CD4-positive, alpha-beta memory T cell (primary cell): ENCODE measurements around the gene FAM163B. TPM values are rescaled to one million over a fixed set of nuclear protein-coding genes. Genes with fewer than 3 reads are reported as not detected.

ENCODE experiments used
- CTCF ChIA-PET: fragments of 350-600 bp; sonication (Branson Sonifier 250); formaldehyde crosslinking; loops from one replicate; lab custom pipeline; 2021; ENCODE audit warnings: inconsistent platforms; ENCODE audit not compliant: partially characterized antibody; lab: Charles Lee
- POLR2A ChIA-PET: fragments of 350-600 bp; sonication (Branson Sonifier 250); formaldehyde crosslinking; loops from one replicate; lab custom pipeline; 2021; ENCODE audit not compliant: partially characterized antibody; lab: Charles Lee
- DNase-seq, 5 donors: peaks; one replicate each; pipeline versions ENCODE4 v3.0.0 to v3.0.0-alpha.2; 2020 to 2022; ENCODE audit warnings: mixed read lengths in 1 of 5
- H3K27ac ChIP-seq: one replicate; pipeline ENCODE4 v1.7.0; 2013; ENCODE audit warnings: low read depth, low read length
- H3K27me3 ChIP-seq: 2 replicates; pipeline ENCODE4 v1.7.0; 2013; ENCODE audit warnings: mild to moderate bottlenecking, low read length, moderate library complexity; ENCODE audit not compliant: insufficient read depth
- H3K36me3 ChIP-seq: 2 replicates; pipeline ENCODE4 v1.7.0; 2013; ENCODE audit warnings: mild to moderate bottlenecking, low read length, moderate library complexity; ENCODE audit not compliant: insufficient read depth
- H3K4me1 ChIP-seq: 2 replicates; pipeline ENCODE4 v1.7.0; 2013; ENCODE audit warnings: mild to moderate bottlenecking, low read length, moderate library complexity; ENCODE audit not compliant: insufficient read depth
- H3K4me3 ChIP-seq, 2 donors: one replicate each; pipeline ENCODE4 v1.7.0; 2013; ENCODE audit warnings: low read length in 2 of 2, mild to moderate bottlenecking in 1 of 2
- H3K9me3 ChIP-seq, 2 donors: one replicate each; pipeline ENCODE4 v1.7.0; 2013; ENCODE audit warnings: low read length in 2 of 2, control low read depth in 1 of 2; ENCODE audit not compliant: control insufficient read depth in 1 of 2
- H3K27ac Mint-ChIP-seq, 7 donors: one replicate each; pipeline ENCODE4 v1.8.0; 2020 to 2021; ENCODE audit warnings: mixed read lengths in 7 of 7, mild to moderate bottlenecking in 6 of 7, inconsistent platforms in 3 of 7, moderate library complexity in 3 of 7
- H3K27me3 Mint-ChIP-seq, 2 donors: one replicate each; pipeline ENCODE4 v1.8.0; 2020 to 2021; ENCODE audit warnings: mixed read lengths in 2 of 2
- H3K36me3 Mint-ChIP-seq, 2 donors: one replicate each; pipeline ENCODE4 v1.8.0; 2020 to 2021; ENCODE audit warnings: mixed read lengths in 2 of 2, inconsistent platforms in 1 of 2, mild to moderate bottlenecking in 1 of 2
- H3K4me1 Mint-ChIP-seq, 4 donors: one replicate each; pipeline ENCODE4 v1.8.0; 2020 to 2021; ENCODE audit warnings: mixed read lengths in 4 of 4, mild to moderate bottlenecking in 1 of 4
- H3K4me3 Mint-ChIP-seq, 8 donors: one replicate each; pipeline ENCODE4 v1.8.0; 2020 to 2021; ENCODE audit warnings: mixed read lengths in 8 of 8, mild to moderate bottlenecking in 7 of 8, moderate library complexity in 6 of 8, inconsistent platforms in 3 of 8
- H3K9me3 Mint-ChIP-seq, 8 donors: one replicate each; pipeline ENCODE4 v1.8.0; 2020 to 2021; ENCODE audit warnings: mixed read lengths in 8 of 8, mild to moderate bottlenecking in 5 of 8, inconsistent platforms in 3 of 8, moderate library complexity in 1 of 8
- intact Hi-C: fragments of 100-400 bp; cut with micrococcal nuclease; formaldehyde crosslinking; loops from one replicate; pipeline ENCODE4 v1.15.1; 2023
- polyA plus RNA-seq, 2 donors: library from polyadenylated mRNA; unstranded; fragments of 300-500 nt; fragmentation: Illumina TruSeq; gene quantifications; one replicate each; pipeline ENCODE4 v1.2.3, GENCODE V29; 2021
- total RNA-seq, 2 experiments: library from RNA; stranded (reverse); gene quantifications; one replicate each; pipeline ENCODE4 v1.2.3, GENCODE V29; 2021

Gene FAM163B
- total and polyA plus RNA-seq, 4 experiments from 2014 or later, result not detected

DNA sequence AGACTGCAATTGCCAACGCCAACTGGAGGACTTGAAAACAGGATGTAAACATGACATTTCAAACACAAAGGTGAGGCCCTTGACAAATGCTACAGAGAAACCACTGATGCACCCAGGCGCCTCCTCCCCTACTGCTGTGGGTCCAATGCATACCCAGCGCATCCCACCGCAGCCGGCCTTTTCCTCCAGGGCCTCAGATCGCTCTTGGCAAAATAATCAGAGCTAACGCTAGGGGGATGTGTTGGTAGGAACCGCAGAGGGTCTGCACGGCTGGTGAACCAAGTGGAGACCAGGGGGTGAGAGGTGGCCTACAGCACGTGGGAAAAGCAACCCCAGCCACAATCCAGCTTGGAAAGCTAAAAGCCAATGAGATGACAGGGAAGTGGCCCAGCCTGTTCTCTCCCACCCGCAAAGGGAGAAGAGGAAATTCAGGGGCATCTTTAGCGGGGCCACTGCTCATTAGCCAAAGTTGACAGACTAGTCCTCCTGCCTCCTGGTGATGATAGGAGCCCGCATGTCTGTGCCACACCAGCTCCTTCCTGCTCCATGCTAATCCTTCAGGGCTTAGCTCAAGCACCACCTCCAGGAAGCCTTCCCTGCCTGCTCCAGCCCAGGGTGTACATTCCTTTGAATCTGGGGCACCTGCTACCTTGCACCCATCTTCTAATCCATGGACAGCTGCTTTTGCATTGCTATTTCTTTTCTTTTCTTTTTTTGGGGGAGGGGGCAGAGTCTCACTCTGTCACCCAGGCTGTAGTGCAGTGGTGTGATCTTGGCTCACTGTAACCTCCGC, 5.9 kb downstream of the FAM163B start:
- Mint-ChIP-seq H3K4me3 (no peak overlapping the region), H3K36me3 (no peaks in the 10 kb centered on the region), H3K27ac (no peak overlapping the region), H3K9me3 (peaks cover 0 to 2% (median 0%) of the 10 kb centered on the region in 8 donors), H3K4me1 (peaks cover 0 to 1% (median 0%) of the 10 kb centered on the region in 4 donors), H3K27me3 (peaks cover 6 to 13% of the 10 kb centered on the region in 2 donors)
- DNase-seq, result no peak
- Histone ChIP-seq H3K9me3 (no peaks in the 10 kb centered on the region), H3K4me1 (no peaks in the 10 kb centered on the region), H3K27ac (no peak overlapping the region), H3K36me3 (no peaks in the 10 kb centered on the region), H3K4me3 (no peak overlapping the region), H3K27me3 (peaks cover 6% of the 10 kb centered on the region)
- intact Hi-C loops, result no loop called here
- ChIA-PET CTCF (interaction anchor here (0.9 to 1.4 kb wide), 3 partner anchors 13 to 179 kb away, joined by 3 to 4 read pairs (median 3); no protein-coding TSS in a partner anchor), POLR2A (no interaction called here)

- H3K36me3 Mint-ChIP-seq, result peaks cover under 1 to 4% of the 10 kb centered on the region in 2 donors
- no peaks in the 10 kb centered on the region for H3K36me3 ChIP-seq
- H3K27me3 Mint-ChIP-seq, result peaks cover 0 to 9% of the 10 kb centered on the region in 2 donors
- CTCF ChIA-PET, result interaction anchor here (0.6 to 1.4 kb wide), 3 partner anchors 12 to 180 kb away, joined by 3 to 4 read pairs (median 3); no protein-coding TSS in a partner anchor
- DNase-seq, result no peak
- intact Hi-C loops, result no loop called here
- H3K4me3 Mint-ChIP-seq, result no peak overlapping the region
- POLR2A ChIA-PET, result no interaction called here
- no peaks in the 10 kb centered on the region for H3K4me1 Mint-ChIP-seq
- no peak overlapping the region for H3K27ac Mint-ChIP-seq
- H3K27ac ChIP-seq, result no peak overlapping the region
- H3K4me1 ChIP-seq, result no peaks in the 10 kb centered on the region
- H3K4me3 ChIP-seq, result no peak overlapping the region
- H3K27me3 ChIP-seq, result no peaks in the 10 kb centered on the region
- H3K9me3 ChIP-seq, result peaks cover 0 to 3% of the 10 kb centered on the region in 2 donors
- peaks cover 0 to 8% (median 4%) of the 10 kb centered on the region in 8 donors for H3K9me3 Mint-ChIP-seq
Observed at GRCh38 chr9:133602277-133602676, 6.9 kb downstream of the FAM163B start.

- no peaks in the 10 kb centered on the region for H3K4me1 Mint-ChIP-seq
- no peak overlapping the region for H3K27ac Mint-ChIP-seq
- Histone ChIP-seq H3K4me1 (no peaks in the 10 kb centered on the region), H3K27me3 (no peaks in the 10 kb centered on the region), H3K27ac (no peak overlapping the region), H3K9me3 (peaks cover 0 to 8% of the 10 kb centered on the region in 2 donors), H3K4me3 (no peak overlapping the region), H3K36me3 (no peaks in the 10 kb centered on the region)
- intact Hi-C loops, result no loop called here
- CTCF ChIA-PET, result interaction anchor here (0.6 to 1.5 kb wide), 2 partner anchors 12 to 125 kb away, joined by 3 read pairs; no protein-coding TSS in a partner anchor
- no peak overlapping the region for H3K4me3 Mint-ChIP-seq
- DNase-seq, result no peak
- peaks cover 0 to 14% (median 10%) of the 10 kb centered on the region in 8 donors for H3K9me3 Mint-ChIP-seq
- H3K36me3 Mint-ChIP-seq, result peaks cover 2 to 9% of the 10 kb centered on the region in 2 donors
- H3K27me3 Mint-ChIP-seq, result peaks cover 0 to 9% of the 10 kb centered on the region in 2 donors
- POLR2A ChIA-PET, result no interaction called here
Observed at GRCh38 chr9:133601746-133602145, 7.4 kb downstream of the FAM163B start.

GRCh38 chr9:133600739-133601138, 8.4 kb downstream of the FAM163B start:
- Mint-ChIP-seq H3K36me3 (peaks cover 2 to 9% of the 10 kb centered on the region in 2 donors), H3K9me3 (peaks cover 0 to 16% (median 12%) of the 10 kb centered on the region in 8 donors), H3K27ac (no peak overlapping the region), H3K4me1 (no peaks in the 10 kb centered on the region), H3K27me3 (peaks cover 0 to 5% of the 10 kb centered on the region in 2 donors), H3K4me3 (no peak overlapping the region)
- H3K27ac ChIP-seq, result no peak overlapping the region
- POLR2A ChIA-PET, result no interaction called here
- intact Hi-C loops, result no loop called here
- H3K4me3 ChIP-seq, result no peak overlapping the region
- H3K4me1 ChIP-seq, result no peaks in the 10 kb centered on the region
- no peaks in the 10 kb centered on the region for H3K27me3 ChIP-seq
- CTCF ChIA-PET, result interaction anchor here (1.5 kb wide), 1 partner anchor 11 kb away, joined by 3 read pairs; no protein-coding TSS in a partner anchor
- no peak for DNase-seq
- H3K36me3 ChIP-seq, result no peaks in the 10 kb centered on the region
- peaks cover 0 to 8% of the 10 kb centered on the region in 2 donors for H3K9me3 ChIP-seq

DNA sequence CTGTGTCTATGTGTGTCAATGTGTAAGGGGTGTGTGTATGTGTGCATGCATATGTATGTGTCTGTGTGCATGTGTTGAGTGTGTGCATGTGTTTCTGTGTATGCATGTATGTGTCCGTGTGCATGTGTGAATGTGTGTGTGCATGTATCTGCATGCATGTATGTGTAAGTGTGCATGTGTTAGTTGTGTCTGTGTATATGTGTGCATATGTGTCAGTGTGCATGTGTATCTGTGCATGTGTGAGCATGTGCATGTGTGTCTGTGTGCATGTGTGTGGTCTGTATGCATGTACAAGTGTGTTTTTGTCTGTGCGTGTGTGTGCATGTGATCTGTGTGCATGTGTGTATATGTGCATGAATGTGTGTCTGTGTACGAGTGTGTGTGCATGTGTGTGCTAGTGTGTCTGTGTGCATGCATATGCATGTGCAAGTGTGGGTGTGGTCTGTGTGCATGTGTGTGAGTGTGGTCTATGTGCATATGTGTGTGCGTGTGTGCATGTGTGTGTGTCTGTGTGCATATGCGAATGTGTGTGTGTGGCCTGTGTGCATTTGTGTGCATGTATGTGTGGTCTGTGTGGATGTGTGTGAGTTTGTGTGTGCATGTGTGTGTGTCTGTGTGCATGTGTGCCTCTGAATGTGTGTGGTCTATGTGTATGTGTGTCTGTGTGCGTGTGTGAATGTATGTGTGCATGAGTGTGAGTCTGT, 9.6 kb downstream of the FAM163B start:
- ChIA-PET CTCF (interaction anchor here (0.6 kb wide), 1 partner anchor 31 kb away, joined by 3 read pairs; no protein-coding TSS in a partner anchor), POLR2A (no interaction called here)
- no peak overlapping the region for H3K27ac ChIP-seq
- H3K4me3 Mint-ChIP-seq, result no peak overlapping the region
- H3K36me3 ChIP-seq, result no peaks in the 10 kb centered on the region
- H3K9me3 ChIP-seq, result peaks cover 0 to 8% of the 10 kb centered on the region in 2 donors
- H3K4me3 ChIP-seq, result no peak overlapping the region
- H3K4me1 ChIP-seq, result no peaks in the 10 kb centered on the region
- no peak overlapping the region for H3K27ac Mint-ChIP-seq
- no peaks in the 10 kb centered on the region for H3K27me3 ChIP-seq
- DNase-seq, result no peak
- intact Hi-C loops, result no loop called here
- H3K27me3 Mint-ChIP-seq, result peaks cover 0 to 6% of the 10 kb centered on the region in 2 donors
- peaks cover 0 to 17% (median 12%) of the 10 kb centered on the region in 8 donors for H3K9me3 Mint-ChIP-seq
- H3K36me3 Mint-ChIP-seq, result peaks cover 2 to 9% of the 10 kb centered on the region in 2 donors
- no peaks in the 10 kb centered on the region for H3K4me1 Mint-ChIP-seq

GRCh38 chr9:133598978-133599377, 10.2 kb downstream of the FAM163B start:
- peaks cover 0 to 3% of the 10 kb centered on the region in 2 donors for H3K27me3 Mint-ChIP-seq
- peaks cover 0 to 17% (median 12%) of the 10 kb centered on the region in 8 donors for H3K9me3 Mint-ChIP-seq
- no peak overlapping the region for H3K4me3 ChIP-seq
- H3K4me3 Mint-ChIP-seq, result no peak overlapping the region
- no peaks in the 10 kb centered on the region for H3K4me1 ChIP-seq
- no peaks in the 10 kb centered on the region for H3K36me3 ChIP-seq
- intact Hi-C loops, result no loop called here
- H3K27ac ChIP-seq, result no peak overlapping the region
- H3K36me3 Mint-ChIP-seq, result peaks cover 2 to 9% of the 10 kb centered on the region in 2 donors
- no peak overlapping the region for H3K27ac Mint-ChIP-seq
- H3K27me3 ChIP-seq, result no peaks in the 10 kb centered on the region
- DNase-seq, result no peak
- ChIA-PET CTCF (interaction anchor here (0.6 kb wide), 1 partner anchor 32 kb away, joined by 3 read pairs; no protein-coding TSS in a partner anchor), POLR2A (no interaction called here)
- H3K9me3 ChIP-seq, result peaks cover 0 to 8% of the 10 kb centered on the region in 2 donors
- no peaks in the 10 kb centered on the region for H3K4me1 Mint-ChIP-seq
